Activated CD8-positive, alpha-beta memory T cell treated with anti-CD3 and anti-CD28 coated beads for 48 hours (primary cell): Measurements from ENCODE around the gene IPO7.
A peak's percentile ranks its signal among the peaks of the same experiment; 100 is the strongest.
"Not testable (repeated sequence)": the region's sequence is repeated elsewhere in the genome, so short reads cannot be mapped to it uniquely, and the experiment has no call there.

Experiments
- DNase-seq, 3 experiments: peaks; one replicate each; pipeline ENCODE4 v3.0.0-alpha.2; 2020; ENCODE audit warnings: low read depth in 2 of 3, low spot score in 2 of 3

The IPO7 gene

DNA sequence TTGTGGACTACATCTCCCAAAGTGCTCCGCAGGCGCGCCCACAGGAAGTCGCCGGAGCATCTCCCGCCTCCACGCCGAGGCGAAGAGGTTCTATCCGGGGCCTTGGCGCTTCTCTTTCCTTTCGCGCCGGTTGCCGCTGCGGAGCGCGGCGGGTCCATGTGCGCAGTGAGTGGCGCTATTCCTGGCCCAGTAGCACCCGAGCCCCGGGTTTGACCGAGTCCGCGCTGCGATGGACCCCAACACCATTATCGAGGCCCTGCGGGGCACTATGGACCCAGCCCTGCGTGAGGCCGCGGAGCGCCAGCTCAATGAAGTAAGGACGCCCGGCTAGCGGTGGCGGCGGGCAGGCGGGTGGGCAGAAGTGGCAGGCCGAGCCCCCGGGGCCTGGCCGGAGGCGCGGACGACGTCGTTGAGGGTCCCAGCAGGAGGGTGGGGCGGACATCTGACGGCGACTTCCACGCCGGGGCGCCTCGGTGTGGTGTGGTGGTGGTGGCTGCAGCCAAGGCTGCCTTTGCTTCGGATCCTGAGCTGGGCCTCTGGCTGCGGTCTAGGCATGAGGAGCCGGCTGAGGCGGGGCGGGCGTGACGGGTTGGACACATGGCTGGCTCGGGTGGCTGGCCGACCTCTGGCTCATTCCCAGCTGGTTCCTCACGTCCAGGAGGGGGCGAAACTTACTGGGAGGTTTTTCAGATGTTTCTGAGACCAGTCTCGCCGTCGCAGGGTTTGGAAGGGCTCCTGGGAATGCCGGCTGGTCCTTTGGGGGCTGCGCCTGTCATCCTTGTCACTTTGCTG lies at the start of gene IPO7:
Gene IPO7 (plus strand): TSS at position 118 of the 792 bp plus-strand sequence. CDS start 112 bp downstream, at position 230.
- peak; percentile 59 to 82 (median 76) for DNase-seq

DNA sequence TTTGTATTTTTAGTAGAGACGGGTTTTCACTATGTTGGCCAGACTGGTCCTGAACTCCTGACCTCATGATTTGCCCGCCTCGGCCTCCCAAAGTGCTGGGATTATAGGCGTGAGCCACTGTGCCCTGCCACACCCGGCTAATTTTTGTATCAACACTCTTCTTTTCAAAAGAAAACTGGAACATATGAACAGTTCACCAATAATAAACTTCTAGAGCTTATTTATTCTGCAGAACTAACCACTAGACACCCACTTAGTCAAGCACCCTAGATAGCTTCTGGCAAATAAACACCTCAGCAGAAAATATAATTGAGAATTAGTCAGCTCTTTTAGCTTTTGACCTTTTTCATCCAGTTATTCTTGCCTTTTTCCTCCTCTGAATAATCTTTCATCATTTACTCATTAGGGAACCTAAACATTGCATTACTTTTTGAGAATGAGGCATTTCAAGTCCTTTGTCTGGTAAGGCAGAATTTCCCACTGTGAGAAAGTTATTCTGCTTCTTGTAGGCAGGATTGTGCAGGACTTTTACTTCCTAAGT lies 42.7 kb upstream of the IPO7 start:
- DNase-seq: no peak

DNA sequence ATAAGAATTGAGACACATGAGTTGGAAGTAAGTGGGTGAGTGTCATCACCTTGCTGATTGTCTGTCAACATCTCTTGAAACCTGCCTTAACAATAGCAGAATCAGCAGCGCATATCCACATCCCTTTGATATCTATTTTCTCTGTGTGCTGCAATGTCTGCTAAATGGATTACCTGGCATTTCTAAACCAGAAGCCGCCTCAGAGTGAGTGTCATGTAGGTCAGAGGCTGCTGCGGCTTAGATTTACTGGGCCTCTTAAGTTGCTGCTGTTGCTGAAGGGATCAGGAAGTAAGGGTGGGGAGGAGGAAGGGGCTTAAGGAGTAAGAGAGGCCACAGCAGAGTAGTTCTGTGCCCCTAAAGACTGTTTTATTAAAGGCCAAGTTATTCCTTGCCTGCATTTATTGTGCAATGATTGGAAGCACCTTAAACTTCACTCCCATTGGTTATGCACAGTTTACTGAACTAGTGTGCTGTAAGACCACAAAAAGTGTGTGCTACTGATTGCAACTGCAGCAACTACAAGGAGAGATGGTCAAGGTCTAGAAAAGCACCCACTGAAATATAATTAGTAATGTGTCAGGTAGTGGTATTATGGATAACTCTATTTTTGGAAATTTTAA lies 40.3 kb upstream of the IPO7 start:
- no peak for DNase-seq

DNA sequence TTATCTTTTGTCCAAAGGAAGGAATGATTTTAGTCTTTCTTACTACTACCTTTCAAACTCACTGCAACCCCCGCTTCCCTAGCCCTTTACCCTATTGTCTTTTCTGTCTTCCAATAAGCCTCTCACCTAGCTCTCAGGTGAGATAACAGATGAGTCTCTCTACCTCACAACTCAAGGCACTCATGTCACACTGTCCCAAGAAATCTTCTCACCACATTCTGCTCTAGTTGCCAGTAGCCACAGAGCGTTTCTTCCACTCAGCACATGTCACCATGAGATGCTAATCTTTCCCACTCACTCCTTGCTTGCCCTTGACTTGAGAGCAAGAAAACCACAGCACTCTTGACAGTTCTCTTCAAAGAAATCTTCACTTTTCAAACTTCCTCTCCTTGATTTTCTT lies 37.4 kb upstream of the IPO7 start:
- DNase-seq: no peak

DNA sequence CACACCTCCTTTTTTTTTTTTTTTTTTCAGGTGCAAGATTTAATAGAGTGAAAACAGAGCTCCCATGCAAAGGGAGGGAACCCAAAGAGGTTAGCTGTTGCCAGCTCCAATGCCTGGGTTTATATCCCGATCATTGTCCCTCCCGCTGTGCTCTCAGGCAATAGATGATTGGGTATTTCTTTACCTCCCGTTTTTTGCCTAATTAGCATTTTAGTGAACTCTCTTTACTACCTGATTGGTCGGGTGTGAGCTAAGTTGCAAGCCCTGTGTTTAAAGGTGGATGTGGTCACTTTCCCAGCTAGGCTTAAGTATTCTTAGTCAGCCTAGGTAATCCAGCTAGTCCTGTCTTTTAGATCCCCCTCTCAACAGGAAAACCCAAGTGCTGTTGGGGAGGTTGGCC lies 36.7 kb upstream of the IPO7 start:
- DNase-seq: not testable (repeated sequence)

DNA sequence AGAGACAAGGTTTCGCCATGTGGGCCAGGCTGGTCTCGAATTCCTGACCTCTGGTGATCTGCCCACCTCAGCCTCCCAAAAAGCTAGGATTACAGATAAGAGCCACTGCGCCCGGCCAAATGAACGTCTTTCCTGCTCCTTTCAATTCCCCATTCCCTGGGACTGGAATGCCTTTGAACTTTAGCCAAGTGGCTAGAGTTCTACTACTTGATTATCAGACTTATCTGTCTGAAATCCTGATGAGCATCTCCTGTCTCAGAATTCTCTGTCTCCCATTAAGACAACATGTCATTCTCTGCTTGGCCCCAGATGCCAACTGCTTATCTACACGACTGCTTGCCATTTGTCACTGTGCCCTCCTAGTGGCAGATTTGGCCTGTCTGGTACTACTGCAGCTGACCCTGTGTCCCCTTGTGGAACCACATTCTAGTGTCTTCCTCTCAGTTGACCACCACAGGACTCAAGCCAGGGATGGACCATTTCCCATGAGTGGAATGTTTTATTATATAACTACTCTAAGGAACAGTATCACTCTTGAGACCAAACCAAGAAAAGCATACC lies 33.1 kb upstream of the IPO7 start:
- DNase-seq: no peak

DNA sequence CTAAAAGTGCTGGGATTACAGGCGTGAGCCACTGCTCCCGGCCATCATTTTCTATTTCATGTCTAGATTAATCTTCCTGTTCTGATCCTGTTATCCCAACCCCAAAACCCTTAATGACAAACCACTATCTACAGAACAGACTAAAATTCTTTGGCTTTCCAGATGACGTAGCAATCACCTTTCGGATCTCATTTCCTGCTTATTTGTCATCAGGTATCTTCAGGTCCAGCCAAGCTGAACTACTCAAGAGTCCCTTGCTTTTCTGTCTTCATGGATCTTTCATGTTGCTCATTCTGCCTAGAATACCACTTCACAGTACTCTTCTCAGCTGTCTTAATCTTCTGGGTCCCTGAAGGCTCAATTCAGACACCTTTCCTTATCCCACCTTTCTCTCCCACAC lies 27.4 kb upstream of the IPO7 start:
- DNase-seq: no peak

DNA sequence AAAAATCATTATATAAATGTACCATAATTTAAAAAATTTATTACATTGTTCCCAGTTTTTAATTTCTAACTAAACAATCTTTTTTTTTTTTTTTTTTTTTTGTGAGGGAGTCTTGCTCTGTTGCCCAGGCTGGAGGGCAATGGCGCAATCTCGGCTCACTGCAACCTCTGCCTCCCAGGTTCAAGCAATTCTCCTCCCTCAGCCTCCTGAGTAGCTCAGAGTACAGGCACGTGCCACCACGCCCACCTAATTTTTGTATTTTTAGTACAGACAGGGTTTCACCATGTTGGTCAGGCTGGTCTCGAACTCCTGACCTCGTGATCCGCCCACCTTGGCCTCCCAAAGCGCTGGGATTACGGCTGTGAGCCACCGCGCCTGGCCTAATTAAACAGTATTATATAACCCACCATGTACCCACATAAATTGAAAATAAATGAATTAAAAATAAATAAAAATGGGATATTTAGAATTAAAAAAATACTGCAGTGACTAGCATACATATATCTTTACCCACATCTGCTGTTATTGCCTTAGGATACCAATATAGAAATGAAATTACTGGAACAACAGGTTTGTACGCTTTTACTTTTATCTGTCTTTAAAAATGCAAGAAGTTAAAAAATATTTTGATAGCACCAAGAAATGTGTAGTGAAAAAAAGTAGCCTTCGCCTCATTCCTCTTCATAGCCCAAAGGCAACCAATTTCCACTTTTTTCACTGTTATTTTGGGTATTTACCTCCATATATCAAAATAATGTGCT lies 23.4 kb upstream of the IPO7 start:
- not testable (repeated sequence) for DNase-seq

DNA sequence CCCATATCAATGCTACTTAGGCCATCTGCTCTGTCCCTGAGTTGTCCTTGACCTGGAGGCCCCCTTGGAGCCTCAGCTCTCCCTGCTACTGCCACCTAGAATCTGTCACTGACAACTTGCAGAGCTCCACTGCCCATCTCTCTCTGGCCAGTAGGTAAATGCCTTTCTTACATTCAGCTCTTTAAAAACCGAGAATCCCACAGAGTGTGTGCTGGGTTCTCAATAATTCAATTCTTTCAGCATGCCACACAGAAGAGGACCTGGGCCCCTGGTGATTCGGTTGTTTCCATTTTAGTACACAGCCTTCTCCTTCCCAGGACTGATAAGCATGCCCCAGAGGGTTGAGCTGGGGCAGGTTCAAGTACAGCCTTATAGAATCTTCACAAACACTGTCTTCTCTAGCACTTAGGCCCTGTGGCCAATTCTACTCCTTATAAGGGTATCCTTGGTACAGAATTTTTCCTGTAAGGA lies 22.0 kb upstream of the IPO7 start:
- no peak for DNase-seq

DNA sequence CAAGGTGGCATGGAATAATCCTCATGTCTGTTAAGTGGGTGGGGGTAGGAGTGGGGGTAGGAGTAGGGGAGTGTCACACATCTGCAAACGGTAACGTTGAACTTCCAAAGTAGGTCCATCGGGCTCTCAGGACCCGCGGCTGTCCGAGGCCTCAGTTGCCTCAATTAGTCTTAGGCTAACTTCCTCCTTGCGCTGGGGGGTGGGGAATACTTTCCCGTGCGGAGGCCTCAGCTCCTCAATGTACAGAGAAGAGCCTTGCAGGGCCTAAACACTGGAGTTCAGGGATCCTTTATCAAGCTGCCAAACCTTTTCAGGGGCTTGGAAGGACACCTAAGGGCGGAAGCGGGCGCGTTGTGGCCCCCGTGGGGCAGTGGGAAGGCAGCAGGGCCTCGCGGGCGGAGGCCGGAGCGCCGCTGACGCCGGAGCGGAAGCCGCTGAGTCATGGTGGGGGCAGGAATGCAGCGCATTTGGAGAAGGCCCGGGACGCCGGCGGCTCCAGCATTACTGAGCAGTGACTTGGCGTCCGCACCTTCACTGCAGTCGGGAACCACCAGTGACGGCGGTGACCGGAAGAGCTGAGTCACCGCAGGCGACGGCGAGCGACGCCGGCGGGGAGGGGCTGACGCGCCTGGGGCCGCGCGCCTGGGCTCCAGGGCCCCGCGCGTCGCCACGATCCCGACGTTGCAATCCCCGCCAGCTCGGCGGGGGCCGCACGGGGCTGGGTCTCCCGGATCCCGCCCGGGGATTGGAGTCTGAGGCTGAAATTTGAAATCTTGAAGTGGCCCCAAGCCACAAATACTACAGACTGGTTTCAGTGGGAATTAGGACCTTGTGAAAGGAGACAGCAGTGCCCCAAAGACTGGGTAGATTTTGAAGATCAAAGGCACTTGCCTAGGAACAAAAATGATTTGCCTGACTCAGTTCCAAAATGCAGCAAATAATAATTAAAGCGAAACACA lies 20.2 kb upstream of the IPO7 start:
- DNase-seq: peak; percentile 58 to 70 (median 63)

DNA sequence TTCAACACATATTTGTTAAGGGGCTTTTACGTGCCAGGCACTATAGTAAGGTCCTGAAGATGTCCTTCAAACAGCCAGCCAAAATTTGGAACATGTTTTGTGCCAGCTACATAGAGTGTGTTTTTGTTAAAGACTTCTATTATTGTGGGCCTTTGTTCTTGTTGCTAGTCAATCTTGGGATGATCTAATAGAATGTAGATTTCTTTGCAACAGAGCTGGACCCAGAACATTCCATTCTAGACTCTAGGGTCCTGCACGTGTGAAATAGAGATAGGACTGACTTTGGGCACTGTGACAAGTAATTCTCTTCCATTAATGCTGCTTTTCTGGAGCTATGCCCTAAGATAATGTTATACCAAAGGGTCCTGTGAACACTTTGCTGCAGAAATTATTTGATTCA lies 16.9 kb upstream of the IPO7 start:
- no peak for DNase-seq

DNA sequence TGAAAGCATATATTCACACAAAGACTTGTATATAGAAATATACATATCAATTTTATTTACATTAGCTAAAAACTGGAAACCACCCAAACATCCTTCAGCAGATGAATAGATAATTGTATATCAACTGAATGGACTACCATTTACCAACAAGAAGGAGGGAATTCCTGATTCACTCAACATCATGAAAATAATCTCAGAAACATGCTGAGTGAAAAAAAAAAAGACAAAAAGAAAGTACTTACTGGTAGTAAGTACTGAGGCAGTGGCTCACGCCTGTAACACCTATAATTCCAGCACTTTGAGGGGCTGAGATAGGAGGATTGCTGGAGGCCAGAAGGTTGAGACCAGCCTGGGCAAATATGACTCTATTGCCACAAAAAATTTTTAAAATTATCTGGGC lies 7.4 kb upstream of the IPO7 start:
- DNase-seq: no peak

DNA sequence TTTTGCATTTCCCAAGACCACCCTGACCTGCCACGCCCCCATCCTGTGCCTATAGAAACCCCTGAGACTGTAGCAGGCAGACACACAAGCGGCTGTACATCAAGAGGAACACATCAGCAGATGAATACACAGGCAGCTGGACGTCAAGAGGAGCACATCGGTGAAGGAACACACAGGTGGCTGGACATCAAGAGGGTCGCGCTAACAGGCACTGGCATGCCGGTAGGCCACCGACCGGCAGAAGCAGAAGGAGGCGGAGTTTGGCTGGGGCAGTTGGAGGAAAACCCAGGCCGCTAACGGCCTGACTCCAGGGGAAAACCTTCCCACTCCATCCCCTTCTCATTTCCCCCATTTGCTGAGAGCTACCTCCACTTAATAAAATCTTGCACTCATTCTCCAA lies 5.4 kb upstream of the IPO7 start:
- DNase-seq: no peak

DNA sequence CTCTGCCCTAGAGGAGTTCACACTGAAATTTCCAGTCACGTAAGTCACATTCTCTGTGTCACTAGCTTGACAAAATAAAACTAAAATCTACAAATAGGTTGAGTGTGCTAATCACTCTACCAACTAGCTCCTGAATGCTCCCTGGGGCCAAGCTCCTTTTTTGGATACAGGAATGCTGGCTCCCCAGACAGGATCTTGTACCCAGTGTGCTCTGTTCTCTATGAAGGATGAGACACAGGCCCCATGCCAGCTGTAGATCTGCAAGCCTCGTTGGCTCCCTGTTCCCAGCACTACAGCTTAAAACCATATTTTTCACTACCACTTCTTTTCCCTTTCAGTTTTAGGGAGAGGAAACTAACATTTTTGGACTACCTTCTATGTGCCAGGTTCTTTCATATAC lies 3.7 kb upstream of the IPO7 start:
- no peak for DNase-seq

DNA sequence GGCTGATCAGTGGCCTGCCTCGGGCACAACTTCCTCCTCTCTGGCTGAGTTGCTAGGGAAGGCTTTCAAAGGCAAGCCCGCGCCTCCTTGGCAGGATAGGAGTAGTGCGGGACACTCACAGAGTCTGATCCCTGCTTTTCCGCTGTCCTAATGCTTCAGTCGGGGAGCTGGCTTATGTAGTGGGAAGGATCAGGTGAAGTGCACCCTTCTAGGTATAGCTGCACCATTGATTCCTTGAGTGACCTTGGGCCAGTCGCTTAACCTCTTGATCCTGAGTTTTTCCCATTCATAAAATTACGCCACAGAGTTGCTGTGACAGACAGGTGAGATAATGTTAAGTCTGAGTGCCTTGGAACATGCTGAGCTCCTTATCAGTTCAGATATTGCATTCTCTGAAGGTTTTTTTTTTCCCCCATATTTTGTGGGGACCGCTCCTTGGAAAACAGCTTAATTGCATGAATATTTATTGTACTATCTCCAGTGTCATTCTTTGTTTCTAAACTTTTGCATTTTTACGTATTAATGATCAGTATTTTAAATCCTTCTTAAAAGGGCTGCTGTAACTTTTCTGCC lies 961 bp downstream of the IPO7 start:
- DNase-seq: peak in 2 of 3 experiments; percentile 13 to 17

DNA sequence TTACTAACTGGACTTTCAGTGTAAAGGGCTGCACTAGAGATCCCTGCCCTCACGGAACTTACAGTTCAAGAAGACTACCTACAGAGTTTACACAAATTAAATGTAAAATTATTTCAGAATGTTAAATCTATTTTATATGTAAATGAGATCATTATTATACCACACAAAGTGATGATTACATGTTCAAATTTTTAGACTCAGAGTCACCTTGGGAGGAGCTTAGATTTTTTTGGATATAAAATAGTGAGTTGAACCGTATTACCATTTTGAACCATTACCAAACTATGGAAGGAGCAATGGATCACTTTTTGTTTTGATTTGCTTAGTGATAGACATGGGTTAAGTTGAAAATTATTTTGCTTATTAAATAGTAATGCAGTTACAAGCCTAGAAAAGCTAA lies 1.6 kb downstream of the IPO7 start:
- no peak for DNase-seq

DNA sequence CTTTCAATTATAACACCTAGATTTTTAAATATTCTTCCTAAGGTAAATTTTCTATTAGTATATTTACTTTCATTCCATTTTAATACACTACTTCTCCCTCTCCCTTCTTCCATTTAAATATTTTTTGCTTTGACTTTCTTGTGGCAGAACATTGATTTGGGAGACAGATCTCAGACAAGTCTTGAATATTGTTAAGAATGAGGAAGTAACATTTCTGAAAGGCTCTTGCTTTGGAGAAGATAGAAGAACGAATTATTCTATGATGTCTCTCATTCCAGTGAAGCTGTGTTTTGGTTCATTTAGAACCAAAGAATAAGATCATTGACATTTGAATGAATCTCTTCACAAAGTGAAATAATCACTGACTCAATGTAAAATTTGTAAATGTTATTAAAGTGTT lies 2.4 kb downstream of the IPO7 start:
- no peak for DNase-seq

DNA sequence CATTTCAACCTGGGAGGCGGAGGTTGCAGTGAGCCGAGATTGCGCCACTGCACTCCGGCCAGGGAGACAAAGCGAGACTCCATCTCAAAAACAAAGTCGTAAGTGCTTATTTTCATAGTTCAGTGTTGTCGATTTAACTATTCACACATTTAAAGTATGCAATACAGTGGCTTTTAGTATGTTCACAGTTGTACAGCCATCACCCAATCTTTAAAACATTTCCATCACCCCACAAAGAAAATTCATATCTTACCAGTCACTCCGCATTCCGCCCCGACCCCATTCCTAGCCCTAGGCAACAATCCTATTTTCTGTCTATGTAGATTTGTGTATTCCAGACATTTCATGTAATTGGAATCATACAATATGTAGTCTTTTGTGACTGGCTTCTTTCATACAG lies 11.9 kb downstream of the IPO7 start:
- DNase-seq: no peak

DNA sequence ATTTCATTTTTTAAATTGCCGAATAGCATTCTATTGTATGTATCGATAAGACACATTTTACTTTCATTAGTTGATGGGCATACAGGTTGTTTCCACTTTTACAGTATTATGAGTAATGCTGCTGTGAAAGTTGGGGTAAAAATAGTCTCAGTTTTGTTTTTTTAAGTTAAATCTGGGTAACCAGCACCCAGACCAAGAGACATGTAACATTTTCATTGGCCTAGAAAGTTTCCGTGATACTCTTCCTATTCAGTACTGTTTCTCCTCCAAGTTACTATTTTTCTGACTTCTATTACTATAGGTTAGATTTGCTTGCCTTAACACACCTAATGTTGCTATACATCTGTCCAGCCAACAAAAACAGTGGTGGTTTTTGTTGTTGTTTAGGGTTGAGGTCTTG lies 12.3 kb downstream of the IPO7 start:
- no peak for DNase-seq
